SK-N-MC (cell line): ENCODE data around the gene PPP3R2.
"Not testable (repeated sequence)": the region's sequence is repeated elsewhere in the genome, so short reads cannot be mapped to it uniquely, and the experiment has no call there.

Experiments
- DNase-seq: peaks from one replicate; pipeline ENCODE4 v3.0.0-alpha.2; 2011; ENCODE audit warnings: low read depth, low spot score
- H3K27ac ChIP-seq: fragments of 200-600 bp; sonication (generic); 2 replicates; pipeline ENCODE4 v1.5.1; 2016; ENCODE audit warnings: mixed run types
- H3K36me3 ChIP-seq: fragments of 200-600 bp; sonication (generic); 2 replicates; pipeline ENCODE4 v1.6.1; 2017; ENCODE audit warnings: antibody characterized with exemption, low read length, mixed read lengths; ENCODE audit not compliant: insufficient read depth
- H3K4me3 ChIP-seq: fragments of 200-600 bp; sonication (generic); 2 replicates; pipeline ENCODE4 v1.5.1; 2016
- H3K9ac ChIP-seq: fragments of 200-600 bp; sonication (generic); 2 replicates; pipeline ENCODE4 v1.8.0; 2017; ENCODE audit warnings: mixed run types, mixed read lengths; ENCODE audit not compliant: insufficient read length
- H3K9me3 ChIP-seq: fragments of 200-600 bp; sonication (generic); 2 replicates; pipeline ENCODE4 v1.6.1; 2017; ENCODE audit warnings: low read depth, mild to moderate bottlenecking, antibody characterized with exemption, low read length, moderate library complexity, mixed read lengths
- EZH2 ChIP-seq: fragments of 200-600 bp; sonication (generic); IDR thresholded peaks from one replicate; pipeline ENCODE4 v1.6.1; 2017; ENCODE audit warnings: antibody characterized with exemption
- FOXP2 ChIP-seq: optimal IDR thresholded peaks from 2 replicates; pipeline ENCODE3; 2011; ENCODE audit warnings: mild to moderate bottlenecking, moderate library complexity; ENCODE audit not compliant: insufficient read depth; ENCODE audit errors: extremely low read length, control extremely low read depth
- POLR2AphosphoS5 ChIP-seq: IDR thresholded peaks from 2 replicates; pipeline ENCODE4 v1.6.1; 2012; ENCODE audit warnings: mild to moderate bottlenecking, low read depth, low read length, borderline replicate concordance

The PPP3R2 gene

GRCh38 chr9:101593345-101593744 lies 1.4 kb downstream of the PPP3R2 start:
- TF ChIP-seq POLR2AphosphoS5 (no peak), FOXP2 (no peak), EZH2 (no peak)
- Histone ChIP-seq H3K9ac (no peak overlapping the region), H3K4me3 (no peak overlapping the region), H3K27ac (no peak overlapping the region), H3K36me3 (no peaks in the 10 kb centered on the region), H3K9me3 (no peaks in the 10 kb centered on the region)
- no peak for DNase-seq

GRCh38 chr9:101592788-101593187 lies 2.0 kb downstream of the PPP3R2 start:
- TF ChIP-seq POLR2AphosphoS5 = no peak
- no peak for TF ChIP-seq FOXP2
- DNase-seq = no peak
- H3K9me3 ChIP-seq = no peaks in the 10 kb centered on the region
- H3K9ac ChIP-seq = no peak overlapping the region
- H3K4me3 ChIP-seq = no peak overlapping the region
- no peaks in the 10 kb centered on the region for H3K36me3 ChIP-seq
- H3K27ac ChIP-seq = no peak overlapping the region

GRCh38 chr9:101591787-101592446 lies 2.9 kb downstream of the PPP3R2 start:
- TF ChIP-seq EZH2 (no peak), FOXP2 (no peak), POLR2AphosphoS5 (no peak)
- Histone ChIP-seq H3K9me3 (no peaks in the 10 kb centered on the region), H3K27ac (no peak overlapping the region), H3K36me3 (no peaks in the 10 kb centered on the region), H3K4me3 (no peak overlapping the region), H3K9ac (no peak overlapping the region)
- DNase-seq = no peak

- Histone ChIP-seq H3K27ac (no peak overlapping the region), H3K4me3 (no peak overlapping the region), H3K9me3 (no peaks in the 10 kb centered on the region), H3K36me3 (no peaks in the 10 kb centered on the region), H3K9ac (no peak overlapping the region)
- TF ChIP-seq FOXP2 = no peak
- no peak for TF ChIP-seq POLR2AphosphoS5
- TF ChIP-seq EZH2 = no peak
- no peak for DNase-seq
These were observed 3.9 kb downstream of the PPP3R2 start for GRCh38 chr9:101590901-101591300.

GRCh38 chr9:101590074-101590473 lies 4.7 kb downstream of the PPP3R2 start:
- H3K9ac ChIP-seq, H3K9me3 ChIP-seq, DNase-seq, H3K27ac ChIP-seq, H3K4me3 ChIP-seq, H3K36me3 ChIP-seq: not testable (repeated sequence)

- Histone ChIP-seq H3K4me3 (no peak overlapping the region), H3K9ac (no peak overlapping the region), H3K9me3 (no peaks in the 10 kb centered on the region), H3K36me3 (no peaks in the 10 kb centered on the region), H3K27ac (no peak overlapping the region)
- TF ChIP-seq FOXP2 (no peak), POLR2AphosphoS5 (no peak), EZH2 (no peak)
- no peak for DNase-seq
These were observed 7.3 kb downstream of the PPP3R2 start for GRCh38 chr9:101587332-101588043.

- no peak for TF ChIP-seq EZH2
- TF ChIP-seq POLR2AphosphoS5 = no peak
- TF ChIP-seq FOXP2 = no peak
These were observed 8.1 kb downstream of the PPP3R2 start for GRCh38 chr9:101586651-101587050.

GRCh38 chr9:101585740-101586139 lies 9.0 kb downstream of the PPP3R2 start:
- no peak for DNase-seq
- no peaks in the 10 kb centered on the region for H3K36me3 ChIP-seq
- no peaks in the 10 kb centered on the region for H3K9me3 ChIP-seq
- H3K9ac ChIP-seq = no peak overlapping the region
- TF ChIP-seq FOXP2 (no peak), EZH2 (no peak), POLR2AphosphoS5 (no peak)
- H3K4me3 ChIP-seq = no peak overlapping the region
- no peak overlapping the region for H3K27ac ChIP-seq

More at GRCh38 chr9:101586651-101587050, 8.1 kb downstream of the PPP3R2 start:
- Histone ChIP-seq H3K4me3 (no peak overlapping the region), H3K9ac (no peak overlapping the region), H3K9me3 (no peaks in the 10 kb centered on the region), H3K27ac (no peak overlapping the region), H3K36me3 (no peaks in the 10 kb centered on the region)
- DNase-seq = no peak

- Histone ChIP-seq H3K9me3 (no peaks in the 10 kb centered on the region), H3K9ac (no peak overlapping the region), H3K27ac (no peak overlapping the region), H3K36me3 (no peaks in the 10 kb centered on the region), H3K4me3 (no peak overlapping the region)
- no peak for DNase-seq
- no peak for TF ChIP-seq POLR2AphosphoS5
- no peak for TF ChIP-seq FOXP2
- TF ChIP-seq EZH2 = no peak
These were observed 12.2 kb downstream of the PPP3R2 start for GRCh38 chr9:101582553-101582952.
